Germinal center (tissue), 1 donor: ENCODE results near the gene ADGRE2.
A peak's percentile ranks its signal among the peaks of the same experiment; 100 is the strongest.
"Not testable (repeated sequence)": the region's sequence is repeated elsewhere in the genome, so short reads cannot be mapped to it uniquely, and the experiment has no call there.

ENCODE experiments used
- DNase-seq: peaks from one replicate; pipeline ENCODE4 v3.0.0; 2012; ENCODE audit warnings: mixed read lengths, low spot score

The ADGRE2 gene

GRCh38 chr19:14778110-14778845, at the start of gene ADGRE2:
Gene ADGRE2 (minus strand): TSS chr19:14778560. CDS start chr19:14776756, 1,804 bp downstream.
- not testable (repeated sequence) for DNase-seq

DNA sequence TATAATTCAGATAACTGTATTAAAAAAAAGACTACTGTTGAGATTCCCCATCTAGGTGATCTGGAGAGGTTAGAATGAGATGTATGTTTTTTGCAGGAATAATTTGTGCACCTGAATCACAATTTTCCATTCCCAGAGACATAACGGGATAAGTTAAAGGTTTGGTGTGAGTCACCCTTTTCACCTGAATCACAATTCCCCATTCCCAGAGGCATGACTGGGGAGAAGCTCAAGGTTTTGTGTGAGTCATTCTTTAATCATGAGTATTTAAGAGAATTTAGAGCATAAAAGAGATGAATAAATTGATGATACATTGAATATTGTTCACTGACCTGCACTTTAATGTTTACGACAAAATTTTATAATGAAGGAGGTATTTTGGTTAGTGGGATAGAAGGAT, 47.6 kb upstream of the ADGRE2 start:
- no peak for DNase-seq

DNA sequence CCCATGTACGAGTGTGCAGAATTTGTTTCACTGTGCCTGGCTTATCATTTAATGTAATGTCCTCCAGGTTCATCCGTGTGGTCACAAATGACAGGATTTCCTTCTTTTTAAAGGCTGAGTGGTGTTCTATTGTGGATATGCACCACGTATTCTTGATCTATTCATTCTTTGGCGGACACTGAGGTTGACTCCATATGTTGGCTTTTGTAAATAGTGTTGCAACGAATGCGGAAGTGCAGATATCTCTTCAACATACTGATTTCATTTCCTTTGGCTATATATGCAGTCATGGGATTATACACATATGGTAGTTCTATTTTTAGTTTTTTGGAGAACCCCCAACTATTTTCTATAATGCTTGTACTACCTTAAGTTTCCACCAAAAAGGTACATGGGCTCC, 43.6 kb upstream of the ADGRE2 start:
- no peak for DNase-seq

DNA sequence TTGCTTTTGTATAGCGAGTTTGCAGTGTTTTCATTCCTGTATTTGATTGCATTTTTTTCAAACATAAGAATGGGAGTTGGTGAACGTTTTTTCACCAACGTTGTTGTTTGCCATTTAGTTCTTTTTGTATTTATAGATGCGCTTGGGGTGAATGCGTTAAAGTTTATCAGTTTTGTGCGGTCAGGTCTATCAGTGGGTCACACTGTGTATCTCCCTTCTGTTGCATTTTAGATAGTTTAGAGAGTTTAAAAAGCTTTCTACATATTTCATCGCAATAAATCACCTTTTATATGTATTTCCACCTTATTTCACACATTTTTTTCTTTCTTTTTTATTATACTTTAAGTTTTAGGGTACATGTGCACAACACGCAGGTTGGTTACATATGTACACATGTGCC, 40.2 kb upstream of the ADGRE2 start:
- DNase-seq, result no peak

DNA sequence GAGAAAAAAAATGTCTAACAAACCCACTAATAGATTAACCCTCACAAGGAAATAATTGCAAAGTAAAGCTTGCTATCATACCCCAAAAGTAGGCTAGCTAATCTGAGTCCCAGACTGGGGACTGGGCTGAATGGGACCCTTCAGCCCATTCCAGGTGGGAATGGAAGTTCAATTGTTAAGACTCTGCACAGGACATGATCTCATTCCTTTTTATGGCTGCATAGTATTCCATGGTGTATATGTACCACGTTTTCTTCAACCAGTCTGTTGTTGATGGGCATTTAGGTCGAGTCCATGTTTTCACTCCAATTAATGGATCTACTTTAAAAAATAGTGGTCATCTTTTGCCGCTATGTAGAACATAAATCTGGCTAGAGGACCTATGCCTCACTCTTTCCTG, 38.7 kb upstream of the ADGRE2 start:
- no peak for DNase-seq

- DNase-seq, result no peak
Observed at GRCh38 chr19:14814982-14815652, 36.8 kb upstream of the ADGRE2 start.

- DNase-seq, result no peak
Observed at GRCh38 chr19:14809272-14810057, 31.1 kb upstream of the ADGRE2 start.

GRCh38 chr19:14804765-14805164, 26.4 kb upstream of the ADGRE2 start:
- no peak for DNase-seq

- DNase-seq, result no peak
Observed at GRCh38 chr19:14798760-14799159, 20.4 kb upstream of the ADGRE2 start.

DNA sequence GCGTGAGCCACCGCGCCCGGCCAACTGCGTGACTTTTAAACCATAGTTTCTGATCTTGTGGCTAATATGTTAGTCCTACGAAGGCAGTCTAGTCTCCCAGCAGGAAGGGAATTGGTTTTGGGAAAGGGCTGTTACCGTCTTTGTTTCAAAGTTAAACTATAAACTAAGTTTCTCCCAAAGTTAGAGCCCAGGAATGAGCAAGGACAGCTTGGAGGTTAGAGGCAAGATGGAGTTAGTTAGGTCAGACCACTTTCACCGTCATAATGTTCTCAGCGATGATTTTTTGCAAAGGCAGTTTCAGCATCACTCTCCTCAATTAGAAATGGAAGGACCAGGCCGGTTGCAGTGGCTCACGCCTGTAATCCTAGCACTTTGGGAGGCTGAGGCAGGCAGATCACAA, 17.7 kb upstream of the ADGRE2 start:
- no peak for DNase-seq

DNA sequence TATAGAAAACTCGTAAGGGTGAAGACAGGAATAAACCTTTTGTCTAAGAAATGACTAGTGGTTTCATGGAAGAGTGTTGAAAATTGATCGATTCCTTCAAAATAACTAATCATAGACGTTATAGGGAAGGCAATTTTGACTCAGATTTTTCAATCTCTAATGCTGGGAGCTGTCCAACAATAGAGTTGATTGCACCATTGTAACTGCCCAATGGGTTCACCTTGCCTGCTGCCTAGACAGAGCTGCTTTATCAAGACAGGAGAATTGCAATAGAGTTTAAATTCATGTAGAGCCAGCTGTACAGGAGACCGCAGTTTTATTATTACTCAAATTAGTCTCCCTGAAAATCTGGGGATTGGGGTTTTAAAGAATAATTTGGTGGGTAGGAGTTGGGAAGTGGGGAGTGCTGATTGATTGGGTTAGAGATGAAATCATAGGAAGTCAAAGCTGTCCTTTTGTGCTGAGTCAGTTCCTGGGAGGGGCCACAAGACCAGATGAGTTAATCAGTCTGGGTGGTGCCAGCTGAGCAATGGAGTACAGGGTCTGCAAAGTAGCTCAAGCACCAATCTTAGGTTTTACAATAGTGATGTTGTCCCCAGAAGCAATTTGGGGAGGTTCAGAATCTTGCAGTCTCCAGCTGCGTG, 16.8 kb upstream of the ADGRE2 start:
- DNase-seq, result no peak

DNA sequence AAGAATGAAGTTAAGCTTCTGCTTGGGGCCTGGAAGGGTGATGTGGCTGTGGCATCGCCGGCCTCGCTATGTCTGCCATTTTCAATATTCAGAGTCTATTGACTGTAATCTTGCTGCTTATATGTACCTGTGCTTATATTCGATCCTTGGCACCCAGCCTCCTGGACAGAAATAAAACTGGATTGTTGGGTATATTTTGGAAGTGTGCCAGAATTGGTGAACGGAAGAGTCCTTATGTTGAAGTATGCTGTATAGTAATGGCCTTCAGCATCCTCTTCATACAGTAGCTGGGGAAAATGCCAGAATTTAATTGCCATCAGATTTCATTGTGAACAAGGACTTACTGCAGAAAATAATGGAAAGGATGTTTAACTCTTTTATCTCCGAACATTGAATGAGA, 13.9 kb upstream of the ADGRE2 start:
- DNase-seq, result not testable (repeated sequence)

DNA sequence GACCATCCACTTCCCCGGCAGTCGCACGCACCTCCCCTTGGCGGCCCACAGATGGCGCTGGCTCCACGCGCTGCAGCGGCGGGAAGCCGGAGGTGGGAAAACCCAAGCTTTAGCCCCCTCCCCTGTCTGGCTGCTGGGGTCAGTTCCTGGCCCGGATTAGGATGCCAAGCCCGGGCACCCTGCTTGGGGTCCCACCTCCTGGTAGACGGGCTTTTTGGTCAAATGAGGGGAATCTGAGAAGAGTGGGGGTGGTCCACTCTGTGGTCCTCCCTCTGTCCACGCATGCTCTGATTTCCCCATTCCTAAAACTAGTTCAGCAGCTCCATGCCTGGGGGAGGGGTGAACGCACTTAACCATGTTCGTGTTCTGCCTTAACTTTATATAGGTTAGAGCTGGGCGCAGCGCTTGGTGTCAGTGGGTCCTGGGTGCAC, 8.1 kb upstream of the ADGRE2 start:
- DNase-seq, result peak; percentile 38

GRCh38 chr19:14785102-14785793, 6.9 kb upstream of the ADGRE2 start:
- not testable (repeated sequence) for DNase-seq

DNA sequence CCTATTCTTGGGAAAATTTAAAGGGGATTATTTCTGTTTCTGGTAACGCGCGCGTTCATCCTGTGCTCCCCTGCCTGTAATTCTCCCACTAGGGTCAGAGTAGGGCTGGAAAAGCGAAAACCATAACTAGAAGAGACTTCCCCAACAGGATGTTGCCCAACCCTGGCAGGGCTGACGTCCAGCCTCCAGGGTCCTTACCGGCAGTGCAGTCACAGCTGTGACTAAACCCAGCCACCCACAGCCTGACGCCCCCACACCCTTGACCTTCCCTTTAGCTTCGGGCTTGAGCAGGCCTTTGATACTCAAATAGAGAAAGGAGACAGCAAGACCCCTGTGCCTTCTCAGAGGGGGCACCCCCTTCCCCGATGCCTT, 6.4 kb upstream of the ADGRE2 start:
- DNase-seq, result not testable (repeated sequence)

GRCh38 chr19:14783410-14783998, 5.1 kb upstream of the ADGRE2 start:
- DNase-seq, result not testable (repeated sequence)

DNA sequence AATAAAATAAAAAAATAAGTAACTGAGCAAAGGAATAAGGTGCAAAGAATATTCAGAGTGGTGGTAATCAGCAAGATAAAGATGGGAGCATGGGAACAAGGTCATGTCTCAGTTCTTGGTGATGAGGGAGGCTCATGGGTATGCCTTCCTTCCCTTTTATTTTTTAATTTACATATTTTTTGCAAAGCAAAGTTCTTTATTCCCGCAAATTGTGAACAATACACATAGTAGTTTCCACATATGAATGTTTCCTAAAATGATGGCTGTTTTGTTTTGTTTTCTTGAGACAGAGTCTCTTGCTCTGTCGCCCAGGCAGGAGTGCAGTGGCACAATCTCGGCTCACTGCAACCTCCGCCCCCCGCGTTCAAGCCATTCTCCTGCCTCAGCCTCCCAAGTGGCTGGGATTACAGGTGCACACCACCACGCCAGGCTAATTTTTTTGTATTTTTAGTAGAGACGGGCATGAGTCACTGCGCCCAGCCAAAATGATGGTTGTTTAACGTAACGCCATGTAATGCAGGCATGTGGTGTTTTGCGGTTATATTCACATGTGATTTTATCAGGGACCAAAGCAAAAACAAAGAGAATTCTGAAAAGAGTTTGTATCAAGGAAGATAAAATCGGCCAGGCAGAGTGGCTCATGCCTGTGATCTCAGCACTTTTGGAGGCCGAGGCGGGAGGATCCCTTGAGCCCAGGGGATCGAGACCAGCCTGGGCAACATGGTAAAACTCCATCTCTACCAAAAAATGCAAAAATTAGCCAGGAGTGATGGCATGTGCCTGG, 4.5 kb upstream of the ADGRE2 start:
- DNase-seq, result no peak

- not testable (repeated sequence) for DNase-seq
Observed at GRCh38 chr19:14781713-14782536, 3.6 kb upstream of the ADGRE2 start.

DNA sequence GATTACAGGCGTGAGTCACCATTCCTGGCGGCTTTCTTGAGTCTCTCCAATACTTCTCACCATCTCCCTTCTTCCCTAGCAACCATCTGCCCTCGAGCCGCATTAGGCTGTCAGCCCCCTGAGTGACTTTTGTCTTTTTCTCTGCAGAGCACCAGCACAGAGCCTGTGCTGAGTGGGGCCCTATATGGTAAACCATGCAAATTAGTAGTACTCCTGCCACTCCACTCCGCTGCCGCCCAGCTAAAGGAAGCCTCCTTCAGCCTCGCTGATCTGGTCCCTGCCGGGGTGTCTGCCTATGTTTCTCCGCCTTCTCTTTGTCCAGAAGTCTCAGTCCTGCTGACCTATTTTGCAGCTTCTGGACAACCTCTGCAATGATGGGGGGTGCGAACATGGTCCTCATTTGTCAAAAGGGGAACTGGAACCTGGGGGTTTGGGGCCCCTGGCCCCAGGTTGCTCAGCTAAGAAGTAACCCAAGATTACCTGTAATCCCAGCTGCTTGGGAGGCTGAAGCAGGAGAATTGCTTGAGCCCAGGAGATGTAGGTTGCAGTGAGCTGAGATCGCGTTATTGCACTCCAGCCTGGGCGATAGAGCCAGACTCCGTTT, 2.4 kb upstream of the ADGRE2 start:
- not testable (repeated sequence) for DNase-seq
